ENCODE measurements around the gene NELL2. TPM values are rescaled to one million over a fixed set of nuclear protein-coding genes. Genes with fewer than 3 reads are reported as not detected.

Gene NELL2
- total and polyA plus RNA-seq, 2 donors = 4.5 to 8.4 TPM

DNA sequence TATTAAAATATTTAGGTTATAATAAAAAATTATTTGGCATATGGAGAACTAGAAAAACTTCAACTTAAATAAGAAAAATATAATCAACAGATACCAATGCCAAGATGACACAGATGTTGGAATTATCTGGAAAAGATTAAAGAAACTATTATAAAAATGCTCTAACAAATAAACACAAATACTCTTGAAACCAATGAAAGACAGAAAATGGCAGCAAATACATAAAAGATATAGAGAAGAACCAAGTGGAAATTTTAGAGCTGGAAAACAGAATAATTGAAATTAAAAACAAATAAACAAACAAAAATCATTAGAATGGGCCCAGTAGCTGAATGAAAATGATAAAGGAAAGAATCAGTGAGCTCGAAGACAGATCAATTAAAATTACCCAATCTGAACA lies 5.1 kb upstream of the NELL2 start:
- H3K27me3 ChIP-seq (ENCODE audit: control insufficient read depth in 2 of 2, insufficient read depth in 1 of 2, low read length in 1 of 2) = peaks cover 9 to 15% of the 10 kb centered on the region in 2 donors
- no peaks in the 10 kb centered on the region for H3K4me1 ChIP-seq (ENCODE audit: control insufficient read depth in 2 of 2, insufficient read depth in 2 of 2, low read length in 2 of 2)
- no peaks in the 10 kb centered on the region for H3K36me3 ChIP-seq (ENCODE audit: control insufficient read depth in 2 of 2, insufficient read depth in 2 of 2, low read length in 1 of 2)
- H3K9me3 ChIP-seq (ENCODE audit: control insufficient read depth in 2 of 2, insufficient read depth in 1 of 2, low read length in 1 of 2) = peaks cover 0 to 5% of the 10 kb centered on the region in 2 donors
- 95% methylated on average over 1 of the region's 1 CpG for WGBS
- H3K4me3 ChIP-seq (ENCODE audit: low read length in 2 of 2) = no peak overlapping the region
- DNase-seq (ENCODE audit: low read depth in 6 of 9, low spot score in 9 of 9) = no peak
- H3K27ac ChIP-seq (ENCODE audit: low read depth in 1 of 2, low read length in 1 of 2) = no peak overlapping the region

DNA sequence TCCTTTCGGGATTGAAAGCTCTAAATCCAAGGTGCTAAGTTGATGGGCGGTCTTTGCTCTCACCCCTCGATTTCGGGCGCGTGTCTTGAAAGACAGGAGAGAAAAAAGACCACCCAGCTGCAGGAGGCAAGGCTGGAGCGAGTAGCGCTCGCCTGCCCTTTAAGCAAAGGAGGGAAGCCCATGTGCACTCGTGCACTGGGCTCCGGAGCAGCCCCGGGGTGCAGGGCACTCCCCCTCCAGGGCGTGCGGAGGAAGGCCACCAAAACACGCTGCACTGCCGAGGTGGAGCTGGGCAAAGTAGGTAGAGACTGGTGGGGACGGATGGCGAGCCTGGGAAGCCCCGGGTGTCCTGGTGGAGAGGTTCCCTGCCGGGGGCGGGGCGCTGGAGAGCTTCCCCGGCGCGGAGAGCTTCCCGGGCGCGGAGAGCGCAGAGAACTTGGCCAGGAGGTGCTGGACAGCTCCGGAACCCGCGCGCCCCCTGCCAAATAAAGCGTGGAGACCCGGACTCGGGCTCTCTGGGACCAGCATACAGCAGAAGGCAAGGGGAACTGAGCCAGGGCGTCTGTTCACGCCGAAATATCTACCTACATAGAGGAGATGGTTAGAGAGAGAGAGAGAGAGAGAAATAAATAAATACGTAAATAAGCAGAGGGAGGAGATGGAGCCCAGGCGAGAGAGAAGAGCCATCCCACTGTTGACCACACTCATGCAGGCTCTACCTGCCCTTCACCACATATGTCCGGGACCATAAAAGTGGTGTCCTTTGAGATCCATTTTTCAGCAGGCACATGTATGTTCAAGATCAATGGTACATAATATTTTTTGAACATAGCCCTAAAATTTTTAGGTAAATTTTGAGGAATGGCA lies 662 bp upstream of the NELL2 start:
- Histone ChIP-seq H3K27ac (ENCODE audit: low read depth in 1 of 2, low read length in 1 of 2) (no peak overlapping the region), H3K4me1 (ENCODE audit: control insufficient read depth in 2 of 2, insufficient read depth in 2 of 2, low read length in 2 of 2) (peaks cover 0 to 8% of the 10 kb centered on the region in 2 donors), H3K9me3 (ENCODE audit: control insufficient read depth in 2 of 2, insufficient read depth in 1 of 2, low read length in 1 of 2) (no peaks in the 10 kb centered on the region), H3K4me3 (ENCODE audit: low read length in 2 of 2) (peak overlapping the region; percentile 14 to 50), H3K27me3 (ENCODE audit: control insufficient read depth in 2 of 2, insufficient read depth in 1 of 2, low read length in 1 of 2) (peaks cover 28 to 40% of the 10 kb centered on the region in 2 donors), H3K36me3 (ENCODE audit: control insufficient read depth in 2 of 2, insufficient read depth in 2 of 2, low read length in 1 of 2) (no peaks in the 10 kb centered on the region)
- DNase-seq (ENCODE audit: low read depth in 6 of 9, low spot score in 9 of 9) = peak in 2 of 9 donors; percentile 4 to 16
- WGBS = 5% methylated on average over 42 of the region's 42 CpGs

DNA sequence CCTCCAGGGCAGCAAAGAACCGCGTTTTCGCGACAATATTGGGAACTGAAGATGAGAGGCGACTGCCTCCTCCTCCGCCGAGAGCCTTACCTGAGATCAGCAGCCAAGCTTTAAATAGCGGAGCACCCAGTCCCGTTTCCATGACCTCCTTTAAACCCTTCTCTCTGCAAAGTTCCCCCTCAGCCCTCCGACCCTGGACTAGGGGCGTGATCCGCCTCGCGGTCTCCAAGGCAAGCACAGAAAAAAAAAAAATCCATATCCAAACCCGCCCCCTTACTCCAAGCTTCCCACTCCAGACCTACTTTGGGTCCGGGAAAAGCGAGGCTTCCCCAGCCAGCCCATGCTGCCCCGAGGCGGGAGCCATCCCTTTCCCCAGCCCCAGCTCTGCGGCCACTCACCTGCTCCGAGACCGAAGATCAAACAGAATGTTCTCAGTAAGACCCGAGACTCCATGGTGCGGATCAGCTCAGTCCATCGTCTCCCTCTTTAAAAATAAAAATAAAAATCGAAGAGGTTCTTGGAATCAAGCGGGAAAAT lies 630 bp downstream of the NELL2 start:
- Histone ChIP-seq H3K36me3 (ENCODE audit: control insufficient read depth in 2 of 2, insufficient read depth in 2 of 2, low read length in 1 of 2) (no peaks in the 10 kb centered on the region), H3K4me3 (ENCODE audit: low read length in 2 of 2) (peak overlapping the region; percentile 8 to 50), H3K27ac (ENCODE audit: low read depth in 1 of 2, low read length in 1 of 2) (no peak overlapping the region), H3K27me3 (ENCODE audit: control insufficient read depth in 2 of 2, insufficient read depth in 1 of 2, low read length in 1 of 2) (peaks cover 28 to 40% of the 10 kb centered on the region in 2 donors), H3K4me1 (ENCODE audit: control insufficient read depth in 2 of 2, insufficient read depth in 2 of 2, low read length in 2 of 2) (peaks cover 0 to 8% of the 10 kb centered on the region in 2 donors), H3K9me3 (ENCODE audit: control insufficient read depth in 2 of 2, insufficient read depth in 1 of 2, low read length in 1 of 2) (no peaks in the 10 kb centered on the region)
- 3% methylated on average over 27 of the region's 27 CpGs for WGBS
- peak in 1 of 9 donors; percentile 5 for DNase-seq (ENCODE audit: low read depth in 6 of 9, low spot score in 9 of 9)

DNA sequence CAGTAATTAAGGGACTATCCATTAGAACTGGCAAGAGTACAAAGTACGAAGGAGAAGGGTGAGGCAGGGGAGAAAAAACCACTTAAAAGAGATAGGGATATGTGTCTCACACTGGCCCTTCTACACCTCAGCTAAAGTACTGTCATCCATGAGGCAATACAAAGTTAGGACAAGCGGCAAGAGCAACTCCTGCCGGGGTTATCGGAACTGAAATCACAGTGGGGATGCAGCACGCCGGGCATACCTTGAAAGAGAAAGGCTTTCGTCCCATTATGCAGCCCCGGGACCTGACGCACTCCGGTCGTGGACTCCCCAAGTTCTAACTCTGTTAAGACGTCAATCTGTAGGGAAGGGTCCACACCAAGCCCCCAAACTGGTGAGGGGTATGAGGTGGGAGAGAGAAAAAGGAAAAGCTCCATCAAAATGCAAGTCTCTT lies 1.1 kb downstream of the NELL2 start:
- peak overlapping the region in 1 of 2 donors; percentile 8 for H3K4me3 ChIP-seq (ENCODE audit: low read length in 2 of 2)
- peaks cover 0 to 8% of the 10 kb centered on the region in 2 donors for H3K4me1 ChIP-seq (ENCODE audit: control insufficient read depth in 2 of 2, insufficient read depth in 2 of 2, low read length in 2 of 2)
- DNase-seq (ENCODE audit: low read depth in 6 of 9, low spot score in 9 of 9) = no peak
- no peaks in the 10 kb centered on the region for H3K36me3 ChIP-seq (ENCODE audit: control insufficient read depth in 2 of 2, insufficient read depth in 2 of 2, low read length in 1 of 2)
- no peaks in the 10 kb centered on the region for H3K9me3 ChIP-seq (ENCODE audit: control insufficient read depth in 2 of 2, insufficient read depth in 1 of 2, low read length in 1 of 2)
- H3K27ac ChIP-seq (ENCODE audit: low read depth in 1 of 2, low read length in 1 of 2) = no peak overlapping the region
- H3K27me3 ChIP-seq (ENCODE audit: control insufficient read depth in 2 of 2, insufficient read depth in 1 of 2, low read length in 1 of 2) = peaks cover 28 to 40% of the 10 kb centered on the region in 2 donors
- 4% methylated on average over 12 of the region's 12 CpGs for WGBS

DNA sequence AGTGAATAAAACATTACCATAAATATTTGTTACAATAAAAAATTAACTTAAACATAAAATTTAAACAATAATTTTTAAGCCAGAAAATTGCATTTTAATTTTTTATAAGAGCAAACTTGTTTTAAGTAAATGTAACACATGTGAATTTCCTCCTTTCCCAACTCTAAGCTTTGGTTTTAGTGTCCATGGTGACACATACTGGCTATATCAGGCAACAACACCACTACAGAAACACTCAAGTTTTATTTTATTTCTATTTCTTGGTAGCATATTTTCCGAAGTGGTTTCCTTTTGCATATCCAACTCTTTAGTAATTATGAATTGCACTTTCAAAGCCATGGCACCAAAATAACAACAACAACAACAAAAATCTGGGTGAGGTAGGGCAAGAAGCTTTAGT lies 2.2 kb downstream of the NELL2 start:
- Histone ChIP-seq H3K4me1 (ENCODE audit: control insufficient read depth in 2 of 2, insufficient read depth in 2 of 2, low read length in 2 of 2) (peaks cover 0 to 8% of the 10 kb centered on the region in 2 donors), H3K36me3 (ENCODE audit: control insufficient read depth in 2 of 2, insufficient read depth in 2 of 2, low read length in 1 of 2) (no peaks in the 10 kb centered on the region), H3K27me3 (ENCODE audit: control insufficient read depth in 2 of 2, insufficient read depth in 1 of 2, low read length in 1 of 2) (peaks cover 28 to 40% of the 10 kb centered on the region in 2 donors), H3K9me3 (ENCODE audit: control insufficient read depth in 2 of 2, insufficient read depth in 1 of 2, low read length in 1 of 2) (no peaks in the 10 kb centered on the region), H3K27ac (ENCODE audit: low read depth in 1 of 2, low read length in 1 of 2) (no peak overlapping the region), H3K4me3 (ENCODE audit: low read length in 2 of 2) (no peak overlapping the region)
- DNase-seq (ENCODE audit: low read depth in 6 of 9, low spot score in 9 of 9) = peak in 1 of 9 donors; percentile 15
- 33% methylated on average over 1 of the region's 1 CpG for WGBS

DNA sequence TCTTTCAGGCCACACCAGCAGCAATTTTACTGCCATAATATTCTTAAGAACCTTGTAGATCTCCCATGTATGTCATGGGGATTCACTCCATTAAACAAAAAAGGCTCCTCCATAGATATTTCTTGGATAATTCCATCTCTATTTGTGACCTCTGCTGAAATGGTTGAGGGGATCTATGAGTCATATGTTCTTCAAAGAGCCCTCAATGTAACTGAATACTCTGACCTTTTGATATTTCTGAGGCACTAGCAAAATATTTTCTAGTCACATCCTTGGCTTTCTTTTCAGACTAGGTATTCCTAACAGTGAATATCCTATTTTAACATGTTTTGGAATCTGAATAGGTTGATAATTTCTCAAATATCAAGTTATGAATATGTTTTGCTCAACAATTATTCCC lies 6.6 kb downstream of the NELL2 start:
- H3K4me3 ChIP-seq (ENCODE audit: low read length in 2 of 2) = no peak overlapping the region
- H3K4me1 ChIP-seq (ENCODE audit: control insufficient read depth in 2 of 2, insufficient read depth in 2 of 2, low read length in 2 of 2) = no peaks in the 10 kb centered on the region
- DNase-seq (ENCODE audit: low read depth in 6 of 9, low spot score in 9 of 9) = no peak
- no peaks in the 10 kb centered on the region for H3K9me3 ChIP-seq (ENCODE audit: control insufficient read depth in 2 of 2, insufficient read depth in 1 of 2, low read length in 1 of 2)
- no peak overlapping the region for H3K27ac ChIP-seq (ENCODE audit: low read depth in 1 of 2, low read length in 1 of 2)
- peaks cover 6 to 7% of the 10 kb centered on the region in 2 donors for H3K27me3 ChIP-seq (ENCODE audit: control insufficient read depth in 2 of 2, insufficient read depth in 1 of 2, low read length in 1 of 2)
- no peaks in the 10 kb centered on the region for H3K36me3 ChIP-seq (ENCODE audit: control insufficient read depth in 2 of 2, insufficient read depth in 2 of 2, low read length in 1 of 2)

DNA sequence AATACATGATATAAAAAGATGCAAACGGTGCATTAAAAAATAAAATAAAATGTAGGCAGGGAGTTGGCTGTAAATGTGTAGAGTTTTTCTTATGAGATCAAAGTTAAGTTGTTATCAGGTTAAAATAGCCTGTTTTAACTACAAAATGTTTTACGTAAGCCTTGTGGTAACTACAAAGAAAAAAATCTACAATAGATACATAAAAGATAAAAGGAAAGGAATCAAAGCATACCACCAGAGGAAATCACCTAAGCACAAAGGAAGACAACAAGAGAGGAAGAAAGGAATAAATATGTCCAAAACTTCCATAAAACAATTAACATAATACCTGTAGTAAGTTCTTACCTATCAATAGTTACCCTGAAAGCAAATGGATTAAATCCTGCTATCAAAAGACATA lies 12.2 kb downstream of the NELL2 start:
- Histone ChIP-seq H3K36me3 (ENCODE audit: control insufficient read depth in 2 of 2, insufficient read depth in 2 of 2, low read length in 1 of 2) (no peaks in the 10 kb centered on the region), H3K4me1 (ENCODE audit: control insufficient read depth in 2 of 2, insufficient read depth in 2 of 2, low read length in 2 of 2) (no peaks in the 10 kb centered on the region), H3K9me3 (ENCODE audit: control insufficient read depth in 2 of 2, insufficient read depth in 1 of 2, low read length in 1 of 2) (peaks cover 0 to 5% of the 10 kb centered on the region in 2 donors), H3K27me3 (ENCODE audit: control insufficient read depth in 2 of 2, insufficient read depth in 1 of 2, low read length in 1 of 2) (no peaks in the 10 kb centered on the region), H3K4me3 (ENCODE audit: low read length in 2 of 2) (no peak overlapping the region), H3K27ac (ENCODE audit: low read depth in 1 of 2, low read length in 1 of 2) (no peak overlapping the region)
- peak in 1 of 9 donors; percentile 19 for DNase-seq (ENCODE audit: low read depth in 6 of 9, low spot score in 9 of 9)
- 31% methylated on average over 2 of the region's 2 CpGs for WGBS

DNA sequence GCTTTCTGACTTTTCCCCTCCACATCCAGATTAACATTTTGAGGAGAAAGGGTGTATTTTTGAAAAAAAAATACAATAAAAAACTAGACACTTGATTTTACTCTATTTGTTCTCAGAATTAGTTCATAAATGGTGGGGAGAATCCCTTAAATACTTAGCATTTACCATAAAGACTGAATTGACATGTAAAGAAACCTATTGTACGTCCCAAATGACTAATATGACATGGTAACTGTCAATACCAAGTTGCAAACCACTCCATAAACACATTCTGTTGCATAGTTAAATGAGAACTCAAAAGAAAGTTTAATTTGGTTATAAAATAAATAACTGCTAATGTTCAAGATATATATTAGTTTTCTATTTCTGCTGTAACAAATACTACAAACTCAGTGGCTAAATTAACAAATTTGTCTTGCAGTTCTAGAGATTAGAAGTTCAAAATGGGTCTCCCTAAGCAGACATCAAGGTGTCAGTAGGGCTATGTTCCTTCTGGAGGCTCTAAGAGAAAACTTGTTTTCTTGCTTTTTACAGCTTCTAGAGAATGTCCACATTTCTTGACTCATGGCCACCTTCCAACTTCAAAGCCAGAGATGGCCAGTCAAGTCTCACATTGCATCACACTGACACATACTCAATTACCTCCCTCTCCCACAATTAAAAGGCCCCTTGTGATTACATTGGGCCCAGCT lies 16.0 kb downstream of the NELL2 start:
- Histone ChIP-seq H3K27ac (ENCODE audit: low read depth in 1 of 2, low read length in 1 of 2) (no peak overlapping the region), H3K4me3 (ENCODE audit: low read length in 2 of 2) (no peak overlapping the region), H3K36me3 (ENCODE audit: control insufficient read depth in 2 of 2, insufficient read depth in 2 of 2, low read length in 1 of 2) (no peaks in the 10 kb centered on the region), H3K27me3 (ENCODE audit: control insufficient read depth in 2 of 2, insufficient read depth in 1 of 2, low read length in 1 of 2) (no peaks in the 10 kb centered on the region), H3K9me3 (ENCODE audit: control insufficient read depth in 2 of 2, insufficient read depth in 1 of 2, low read length in 1 of 2) (peaks cover 0 to 5% of the 10 kb centered on the region in 2 donors), H3K4me1 (ENCODE audit: control insufficient read depth in 2 of 2, insufficient read depth in 2 of 2, low read length in 2 of 2) (no peaks in the 10 kb centered on the region)
- DNase-seq (ENCODE audit: low read depth in 6 of 9, low spot score in 9 of 9) = no peak
- 85% methylated on average over 1 of the region's 1 CpG for WGBS
